ENCODE data around the gene POU6F2.

Gene POU6F2

DNA sequence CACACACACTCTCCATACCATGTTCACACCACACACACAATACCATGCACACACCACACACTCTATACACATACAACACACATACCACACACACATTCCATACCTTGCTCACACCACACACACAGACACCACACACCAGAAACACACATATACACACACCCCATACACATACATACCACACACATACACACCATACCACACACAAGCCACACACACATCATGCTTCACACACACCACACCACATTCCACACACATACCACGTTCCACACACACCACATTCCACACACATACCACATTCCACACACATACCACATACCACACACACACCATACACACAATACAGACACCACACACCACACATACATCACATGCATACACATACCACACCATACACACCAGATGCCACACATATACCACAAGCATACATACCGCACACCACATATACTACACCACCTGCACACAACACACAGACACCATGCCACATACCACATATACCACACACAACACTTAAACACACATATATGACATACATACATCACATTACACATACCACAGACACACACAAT is 282.7 kb downstream of the POU6F2 start:
- no peak for FAIRE-seq

DNA sequence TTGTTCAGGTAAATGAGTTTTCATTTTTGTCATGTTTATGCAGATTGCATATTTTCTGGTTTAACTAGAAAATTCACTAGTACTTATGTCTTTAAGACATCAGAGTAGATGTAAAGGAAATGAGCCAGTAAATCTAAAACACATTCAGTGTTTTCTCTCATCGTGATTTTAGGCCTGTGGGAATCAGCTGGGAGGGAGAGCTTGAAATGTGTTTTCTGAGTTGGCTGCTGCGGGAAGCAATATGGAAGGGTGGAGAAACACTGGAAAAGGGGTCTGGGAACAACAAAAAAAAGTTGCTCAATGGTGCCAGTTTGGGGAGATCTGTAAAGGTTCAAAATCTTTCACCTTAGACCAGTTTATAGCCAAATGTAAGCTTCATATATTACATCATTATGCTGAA is 284.1 kb downstream of the POU6F2 start:
- FAIRE-seq, result no peak

DNA sequence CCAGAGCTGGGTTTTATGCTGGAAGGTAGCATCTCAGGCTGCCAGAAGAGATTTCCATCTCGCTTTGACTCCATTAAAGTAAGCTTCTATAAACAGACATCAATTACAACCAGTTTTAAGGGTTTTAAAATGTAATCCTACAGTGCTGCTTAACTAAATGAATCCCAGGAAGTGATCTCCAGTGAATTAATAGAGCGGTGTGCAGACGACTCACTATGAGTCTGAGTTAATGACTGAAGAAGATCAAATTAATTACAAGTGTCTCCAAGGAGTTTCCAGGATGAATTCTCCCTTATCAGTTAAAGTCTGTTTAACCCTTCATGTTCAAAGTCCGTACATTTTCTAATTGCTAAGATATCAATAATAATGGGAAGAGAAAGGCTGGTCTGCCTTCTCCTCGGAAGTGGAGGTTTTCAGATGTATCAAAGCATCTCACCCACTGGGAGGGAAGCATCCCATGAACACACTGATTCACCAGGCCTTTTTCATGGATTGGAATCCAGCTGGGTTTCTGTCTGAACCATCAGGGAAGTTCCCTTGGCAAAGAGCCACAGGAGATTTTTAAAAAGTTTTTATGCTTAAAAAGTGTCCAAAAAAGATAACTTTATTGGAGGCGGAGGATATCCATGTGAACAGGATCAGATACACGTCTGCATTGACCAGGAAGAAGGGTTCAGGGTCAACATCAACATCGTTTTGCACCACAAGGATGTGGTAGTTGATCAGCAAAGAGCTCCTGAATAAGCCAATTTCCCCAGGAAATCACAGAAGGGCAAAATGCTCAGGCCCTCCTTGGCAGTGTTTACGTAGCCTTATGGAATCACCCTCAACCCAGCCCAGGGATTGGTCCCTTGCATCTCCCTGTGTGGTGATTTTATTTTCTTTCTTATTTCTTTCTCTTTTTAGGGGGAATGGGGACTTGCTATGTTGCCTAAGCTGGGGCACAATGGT is 288.2 kb downstream of the POU6F2 start:
- no peak for FAIRE-seq

DNA sequence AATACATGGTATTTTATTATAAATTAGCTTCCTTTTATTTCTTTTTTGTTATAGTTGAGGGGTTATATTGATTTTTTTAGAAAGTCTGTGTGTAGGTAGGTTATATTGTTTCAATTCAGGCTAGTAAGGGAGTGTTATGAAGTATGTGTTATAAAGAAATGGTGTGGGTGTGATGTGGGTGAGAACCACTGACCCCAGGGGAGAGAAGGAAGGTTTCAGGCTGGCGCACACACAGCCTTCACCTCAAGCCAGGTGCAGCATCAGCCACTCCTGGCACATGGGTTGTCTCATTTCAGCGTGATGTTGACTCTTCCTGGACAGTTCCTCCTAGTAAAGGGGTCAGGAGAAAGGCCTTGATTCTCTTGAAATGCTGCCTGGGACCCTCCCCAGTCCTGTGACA is 291.3 kb downstream of the POU6F2 start:
- FAIRE-seq, result no peak

GRCh38 chr7:39270018-39270417 is 292.3 kb downstream of the POU6F2 start:
- no peak for FAIRE-seq

DNA sequence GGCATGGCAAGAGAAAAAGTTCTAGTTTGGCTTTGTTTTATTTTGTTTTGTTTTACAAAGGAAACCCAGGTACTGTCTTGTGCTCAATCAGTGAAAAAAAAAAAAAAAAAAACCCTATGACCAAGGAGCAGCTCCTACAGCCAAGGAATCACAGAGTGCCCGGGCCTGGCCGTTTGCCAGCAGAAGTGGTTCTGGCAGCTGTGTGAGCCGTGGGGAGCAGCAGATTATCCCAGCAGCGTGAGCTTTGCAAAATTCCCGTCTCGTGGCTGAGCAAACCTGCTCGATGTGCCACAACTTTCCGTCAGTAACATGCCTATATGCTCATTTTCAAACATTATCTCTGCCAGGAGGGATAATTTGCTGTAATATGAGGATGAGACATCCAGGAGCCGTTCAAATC is 293.7 kb downstream of the POU6F2 start:
- no peak for FAIRE-seq

GRCh38 chr7:39272111-39272510 is 294.4 kb downstream of the POU6F2 start:
- no peak for FAIRE-seq

- no peak for FAIRE-seq
Measured at GRCh38 chr7:39272691-39273090, 295.0 kb downstream of the POU6F2 start.

DNA sequence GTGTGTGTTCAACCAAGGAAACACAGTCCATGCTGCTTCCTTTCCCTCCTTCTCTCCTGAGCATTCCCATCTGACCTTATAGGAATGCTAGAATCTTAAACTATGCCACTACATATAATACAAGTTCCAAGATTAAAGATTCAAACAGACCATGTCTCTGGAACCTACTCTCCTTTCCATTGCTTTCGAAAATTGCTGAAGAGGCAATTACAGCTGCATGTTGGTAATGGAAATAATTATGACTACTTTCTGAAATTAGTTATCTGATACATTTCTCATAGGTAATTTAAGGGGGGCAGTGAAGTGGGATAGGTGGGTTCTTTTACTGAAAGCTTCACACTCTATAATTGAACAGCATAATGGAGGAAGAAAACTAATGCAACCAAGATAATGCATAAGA is 302.6 kb downstream of the POU6F2 start:
- FAIRE-seq, result no peak

GRCh38 chr7:39285256-39285655 is 307.5 kb downstream of the POU6F2 start:
- no peak for FAIRE-seq

GRCh38 chr7:39288303-39288702 is 310.6 kb downstream of the POU6F2 start:
- FAIRE-seq, result no peak

- FAIRE-seq, result no peak
Measured at GRCh38 chr7:39291628-39292410, 314.1 kb downstream of the POU6F2 start.

- FAIRE-seq, result no peak
Measured at GRCh38 chr7:39293056-39293823, 315.5 kb downstream of the POU6F2 start.

- no peak for FAIRE-seq
Measured at GRCh38 chr7:39294022-39294421, 316.3 kb downstream of the POU6F2 start.

DNA sequence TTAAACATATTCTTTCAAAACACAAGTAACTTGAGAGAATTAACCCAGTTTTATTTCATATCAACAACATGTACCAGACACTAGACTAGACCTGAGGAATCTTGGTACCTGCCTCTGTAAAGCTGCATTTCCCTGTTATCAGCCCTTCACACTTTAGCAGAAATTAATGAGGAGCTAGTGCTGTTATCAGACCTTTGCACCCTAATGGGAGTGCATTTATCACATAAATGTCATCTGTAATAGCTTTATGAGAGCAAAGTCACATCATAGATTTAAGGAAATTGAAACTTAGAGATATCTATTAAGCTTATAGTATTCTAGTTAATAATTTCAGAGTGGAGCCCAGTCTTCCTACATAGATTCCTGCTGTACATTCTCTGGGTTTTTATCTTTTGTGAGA is 318.1 kb downstream of the POU6F2 start:
- FAIRE-seq, result no peak

DNA sequence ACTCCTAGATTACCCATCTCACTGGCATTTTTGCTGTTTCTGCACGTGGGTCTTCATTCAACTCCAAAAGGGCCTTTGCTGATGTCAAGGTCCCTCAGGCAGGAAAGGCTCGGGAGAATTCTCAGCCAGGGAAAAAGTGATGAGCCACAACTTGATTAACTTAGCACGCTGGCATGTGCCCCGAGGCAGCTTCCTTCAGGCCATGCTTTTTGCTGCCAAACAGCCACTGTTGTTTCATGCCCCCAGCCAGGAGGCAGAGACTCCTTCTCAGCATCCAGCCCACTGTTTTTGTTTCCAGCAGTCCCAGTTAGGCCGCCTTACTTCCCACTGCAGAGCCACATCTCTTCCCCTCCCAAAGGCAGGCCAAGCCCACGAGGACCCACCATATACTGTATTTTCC is 322.0 kb downstream of the POU6F2 start:
- FAIRE-seq, result no peak

- FAIRE-seq, result no peak
Measured at GRCh38 chr7:39300276-39300675, 322.6 kb downstream of the POU6F2 start.

- FAIRE-seq, result no peak
Measured at GRCh38 chr7:39301543-39301942, 323.8 kb downstream of the POU6F2 start.

DNA sequence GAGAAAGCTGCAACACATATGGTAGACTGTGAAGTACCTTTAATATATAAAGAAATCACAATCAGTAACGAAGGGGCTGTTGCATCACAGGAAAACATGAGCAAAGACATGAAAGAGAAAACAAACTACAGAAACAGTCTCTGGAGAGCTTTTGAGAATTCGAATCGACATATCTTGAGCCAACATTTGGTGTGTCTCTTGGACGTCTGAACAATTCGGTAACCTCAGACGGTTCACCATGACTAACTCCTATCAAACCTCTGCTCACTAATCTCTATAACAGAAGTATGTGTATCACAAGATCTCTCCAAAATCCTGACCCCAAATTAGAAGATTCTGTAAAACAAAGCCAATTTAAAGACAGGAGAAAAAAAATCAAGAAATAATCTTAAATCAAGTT is 326.5 kb downstream of the POU6F2 start:
- FAIRE-seq, result no peak

DNA sequence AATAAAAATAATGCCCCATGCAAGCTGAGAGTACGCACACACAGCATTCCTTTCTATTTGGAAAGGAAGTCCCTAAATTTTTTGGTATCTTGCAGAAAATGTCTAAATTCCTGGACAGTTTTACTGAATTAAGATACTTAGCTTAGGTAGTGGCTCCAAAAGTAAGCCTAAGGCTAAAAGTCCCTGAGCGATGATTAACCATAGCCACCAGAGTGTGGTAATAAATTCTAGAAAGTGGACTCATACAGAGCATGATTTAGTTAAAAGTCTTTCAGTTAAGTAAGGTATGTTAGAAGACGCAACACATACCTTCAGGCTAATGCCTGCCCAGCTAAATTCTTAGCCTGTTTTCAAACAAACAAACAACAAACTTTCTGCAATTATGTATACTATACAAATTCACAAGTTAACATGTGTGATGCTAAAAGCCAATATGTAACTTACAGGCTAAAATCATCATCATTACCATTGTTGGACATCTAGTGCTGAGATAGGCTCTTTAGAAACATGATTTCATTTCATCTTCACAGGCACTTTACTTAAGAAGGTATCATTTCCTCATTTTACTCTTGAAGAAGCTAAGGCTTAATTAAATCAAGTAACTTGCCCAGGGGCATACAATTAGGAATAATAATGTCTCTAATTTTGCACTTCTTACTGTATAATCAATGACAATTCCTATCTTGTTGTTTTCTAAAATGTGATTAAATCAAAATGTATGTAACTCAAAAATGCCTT is 327.1 kb downstream of the POU6F2 start:
- FAIRE-seq, result no peak

DNA sequence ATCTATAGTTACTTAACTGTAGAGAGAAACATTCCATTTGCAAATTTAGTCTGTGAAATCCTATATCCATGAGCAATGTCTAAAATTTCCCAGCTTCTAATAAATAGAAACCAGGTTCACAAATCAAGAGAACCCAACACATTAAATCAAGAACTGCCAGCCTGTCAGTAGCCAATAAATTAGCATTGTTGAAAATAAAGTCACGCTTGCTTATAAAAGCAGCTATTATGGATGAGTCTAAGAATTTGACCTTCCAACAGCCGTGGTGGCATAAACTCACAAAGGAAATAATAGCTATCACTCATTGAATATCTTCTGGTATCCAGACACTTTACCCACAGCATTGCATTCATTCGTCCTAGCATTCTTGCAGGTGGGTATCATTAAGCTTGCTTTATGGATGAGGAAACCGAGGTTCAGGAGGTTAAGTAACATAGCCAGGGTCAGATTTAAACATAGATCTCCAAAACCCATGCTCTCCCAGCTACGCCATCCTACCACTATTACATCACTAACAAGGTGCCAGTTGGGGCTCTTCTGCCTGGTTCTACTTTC is 328.4 kb downstream of the POU6F2 start:
- FAIRE-seq, result no peak

- no peak for FAIRE-seq
Measured at GRCh38 chr7:39310699-39311098, 333.0 kb downstream of the POU6F2 start.

Measured in endometrium (tissue), 2 donors.